Measurements from ENCODE around the gene SPIRE2.

GRCh38 chr16:89791278-89791995, 36.8 kb upstream of the SPIRE2 start:
- no peak for TF ChIP-seq POLR2A (IDR thresholded peaks at IDR 0.05)
- no peak for TF ChIP-seq CTCF (IDR thresholded peaks at IDR 0.05)
